Inflammatory macrophage treated with lipopolysaccharide for 4 hours (primary cell): ENCODE measurements around the gene MED12L.

Experiments used
- DNase-seq: peaks from one replicate; pipeline ENCODE4 v3.0.0-alpha.2; 2020

MED12L gene

GRCh38 chr3:151479452-151479851 is 394.0 kb downstream of the MED12L start:
- no peak for DNase-seq

GRCh38 chr3:151480492-151480891 is 395.0 kb downstream of the MED12L start:
- DNase-seq: no peak

GRCh38 chr3:151483488-151483887 is 398.0 kb downstream of the MED12L start:
- DNase-seq: no peak

GRCh38 chr3:151483961-151484520 is 398.6 kb downstream of the MED12L start:
- DNase-seq: no peak
